ENCODE measurements around the gene TMEM131L. TPM values are rescaled to one million over a fixed set of nuclear protein-coding genes. Genes with fewer than 3 reads are reported as not detected.

The TMEM131L gene
- total and polyA plus RNA-seq, 2 donors (not counting 3 experiments of a cell fraction or from before 2014, with no cell fraction given): 7.7 to 21.2 TPM

DNA sequence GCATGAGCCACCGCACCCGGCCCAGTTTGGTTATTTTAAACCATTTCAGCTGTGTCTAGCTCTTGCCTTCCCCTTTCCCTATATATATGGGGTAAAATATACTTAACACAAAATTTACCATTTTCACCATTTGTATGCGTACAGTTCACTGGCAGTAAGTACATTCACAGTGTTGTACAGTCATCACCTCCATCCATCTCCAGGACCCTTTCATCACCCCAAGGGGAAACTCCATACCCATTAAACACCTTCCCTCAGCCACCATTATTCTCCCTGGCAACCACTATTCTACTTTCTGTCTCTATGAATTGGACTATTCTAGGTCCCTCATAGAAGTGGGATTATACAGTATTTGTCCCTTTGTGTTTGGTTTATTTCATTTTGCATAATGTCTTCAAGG, 106.4 kb downstream of the TMEM131L start:
- no TSS peak for BruUV-seq (replicated peaks)
- ChIA-PET POLR2A (no interaction called here), CTCF (interaction anchor here (1.4 to 2.4 kb wide), 5 partner anchors 83 to 430 kb away, joined by 4 to 129 read pairs (median 13); partner anchors contain the start of gene MND1)
- no peak overlapping the region for H2AFZ ChIP-seq (ENCODE audit: low read depth, low read length)
- no peaks in the 10 kb centered on the region for H4K20me1 ChIP-seq (replicated peaks; ENCODE audit: control insufficient read depth, extremely low read depth, insufficient read depth, low read length)
- intact Hi-C loops (cut with micrococcal nuclease) (no loop called here), dilution Hi-C loops (cut with MboI; ENCODE audit: extremely low pct_ligation_motif_present, low sequenced_read_pairs) (no loop called here)
- TF ChIP-seq POLR2AphosphoS5 (IDR thresholded peaks at IDR 0.05; ENCODE audit: insufficient read depth, low read depth, low read length) (no peak), FOS (IDR thresholded peaks at IDR 0.05; ENCODE audit: borderline replicate concordance, insufficient read depth, low read length) (no peak), MYC (IDR thresholded peaks at IDR 0.05; ENCODE audit: low read depth, low read length) (no peak), POLR2A (IDR thresholded peaks at IDR 0.05; ENCODE audit: low read depth, low read length) (no peak)
- no peaks in the 10 kb centered on the region for H3K9me3 ChIP-seq (replicated peaks; ENCODE audit: control insufficient read depth, insufficient read depth, low read length)
- no peak overlapping the region for H3K4me2 ChIP-seq (ENCODE audit: insufficient read depth, low read length)
- H3K9me1 ChIP-seq (replicated peaks; ENCODE audit: control insufficient read depth, extremely low read depth, insufficient read depth, low read length): no peaks in the 10 kb centered on the region
- H3K79me2 ChIP-seq (ENCODE audit: control insufficient read depth, insufficient read depth, low read length): no peaks in the 10 kb centered on the region
- DNase-seq (ENCODE audit: low read depth, low spot score) (no peak), FAIRE-seq (no peak)
- no peaks in the 10 kb centered on the region for H3K36me3 ChIP-seq (ENCODE audit: control insufficient read depth in 2 of 2, extremely low read depth in 1 of 2, insufficient read depth in 2 of 2, low read length in 2 of 2)
- H3K27me3 ChIP-seq (ENCODE audit: control insufficient read depth in 2 of 2, insufficient read depth in 2 of 2, low read length in 2 of 2): no peaks in the 10 kb centered on the region
- H3K4me1 ChIP-seq (ENCODE audit: control insufficient read depth, extremely low read depth, insufficient read depth, low read length): peaks cover 2% of the 10 kb centered on the region
- no peak overlapping the region for H3K27ac ChIP-seq (ENCODE audit: insufficient read depth, low read depth, low read length)
- H3K9ac ChIP-seq (replicated peaks; ENCODE audit: extremely low read depth, insufficient read depth, low read length): no peak overlapping the region
- H3K4me3 ChIP-seq (replicated peaks in 1 of 3; ENCODE audit: insufficient read depth in 1 of 3, low read depth in 1 of 3, low read length in 3 of 3): no peak overlapping the region

DNA sequence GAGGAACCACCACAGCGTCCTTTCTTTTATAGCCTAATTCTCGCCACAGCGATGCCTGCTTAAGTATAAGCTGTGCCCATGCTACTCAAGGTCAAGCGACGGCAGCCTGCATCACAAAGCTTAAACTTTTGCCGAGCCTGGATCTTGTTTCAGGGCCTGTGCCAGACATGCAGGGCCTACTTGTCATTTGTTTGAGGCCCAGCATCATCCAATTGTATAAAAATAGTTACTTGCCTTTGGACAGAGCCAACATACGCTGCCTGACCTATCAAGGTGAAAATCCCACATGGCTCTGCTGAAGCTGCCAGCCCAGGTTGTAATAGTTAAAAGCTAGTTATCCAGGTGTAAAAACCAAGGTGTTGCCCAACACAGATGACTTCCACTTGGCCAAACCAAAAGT, 107.1 kb downstream of the TMEM131L start:
- POLR2A ChIA-PET: interaction anchor here (1.1 kb wide), 1 partner anchor 107 kb away, joined by 6 read pairs; the partner anchor contains the start of gene TMEM131L
- peaks cover 2% of the 10 kb centered on the region for H3K4me1 ChIP-seq (ENCODE audit: control insufficient read depth, extremely low read depth, insufficient read depth, low read length)
- H3K4me3 ChIP-seq (replicated peaks in 1 of 3; ENCODE audit: insufficient read depth in 1 of 3, low read depth in 1 of 3, low read length in 3 of 3): no peak overlapping the region
- FAIRE-seq (no peak), DNase-seq (ENCODE audit: low read depth, low spot score) (no peak)
- CTCF ChIA-PET: interaction anchor here (1.0 to 2.4 kb wide), 19 partner anchors 13 to 490 kb away, joined by 3 to 129 read pairs (median 11); partner anchors contain the start of genes MND1 and TMEM131L
- dilution Hi-C loops (cut with MboI; ENCODE audit: extremely low pct_ligation_motif_present, low sequenced_read_pairs): no loop called here
- H3K27ac ChIP-seq (ENCODE audit: insufficient read depth, low read depth, low read length): no peak overlapping the region
- no peak for TF ChIP-seq POLR2A (IDR thresholded peaks at IDR 0.05; ENCODE audit: low read depth, low read length)
- TF ChIP-seq EZH2 (IDR thresholded peaks at IDR 0.05; ENCODE audit: borderline replicate concordance, low read depth, low read length, severe bottlenecking): no peak
- no peak for TF ChIP-seq POLR2AphosphoS5 (IDR thresholded peaks at IDR 0.05; ENCODE audit: insufficient read depth, low read depth, low read length)
- TF ChIP-seq JUN (IDR thresholded peaks at IDR 0.05; ENCODE audit: borderline replicate concordance, insufficient read depth, insufficient read length, low read depth): no peak
- no peak for TF ChIP-seq GATA2 (IDR thresholded peaks at IDR 0.05; ENCODE audit: insufficient read depth, insufficient read length, low read depth, low read length)
- TF ChIP-seq, protein P1, sequence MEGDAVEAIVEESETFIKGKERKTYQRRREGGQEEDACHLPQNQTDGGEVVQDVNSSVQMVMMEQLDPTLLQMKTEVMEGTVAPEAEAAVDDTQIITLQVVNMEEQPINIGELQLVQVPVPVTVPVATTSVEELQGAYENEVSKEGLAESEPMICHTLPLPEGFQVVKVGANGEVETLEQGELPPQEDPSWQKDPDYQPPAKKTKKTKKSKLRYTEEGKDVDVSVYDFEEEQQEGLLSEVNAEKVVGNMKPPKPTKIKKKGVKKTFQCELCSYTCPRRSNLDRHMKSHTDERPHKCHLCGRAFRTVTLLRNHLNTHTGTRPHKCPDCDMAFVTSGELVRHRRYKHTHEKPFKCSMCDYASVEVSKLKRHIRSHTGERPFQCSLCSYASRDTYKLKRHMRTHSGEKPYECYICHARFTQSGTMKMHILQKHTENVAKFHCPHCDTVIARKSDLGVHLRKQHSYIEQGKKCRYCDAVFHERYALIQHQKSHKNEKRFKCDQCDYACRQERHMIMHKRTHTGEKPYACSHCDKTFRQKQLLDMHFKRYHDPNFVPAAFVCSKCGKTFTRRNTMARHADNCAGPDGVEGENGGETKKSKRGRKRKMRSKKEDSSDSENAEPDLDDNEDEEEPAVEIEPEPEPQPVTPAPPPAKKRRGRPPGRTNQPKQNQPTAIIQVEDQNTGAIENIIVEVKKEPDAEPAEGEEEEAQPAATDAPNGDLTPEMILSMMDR (IDR thresholded peaks at IDR 0.05; ENCODE audit: extremely low read depth in 1 of 2, insufficient read depth in 1 of 2, low read depth in 1 of 2, low read length in 2 of 2): no peak
- TF ChIP-seq, protein P2, sequence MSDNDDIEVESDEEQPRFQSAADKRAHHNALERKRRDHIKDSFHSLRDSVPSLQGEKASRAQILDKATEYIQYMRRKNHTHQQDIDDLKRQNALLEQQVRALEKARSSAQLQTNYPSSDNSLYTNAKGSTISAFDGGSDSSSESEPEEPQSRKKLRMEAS (IDR thresholded peaks at IDR 0.05; ENCODE audit: insufficient read depth, insufficient read length): no peak
- no peak for TF ChIP-seq MYC (IDR thresholded peaks at IDR 0.05; ENCODE audit: low read depth, low read length)
- no peak for TF ChIP-seq FOS (IDR thresholded peaks at IDR 0.05; ENCODE audit: borderline replicate concordance, insufficient read depth, low read length)
- BruUV-seq (replicated peaks): no TSS peak
- no peaks in the 10 kb centered on the region for H3K9me1 ChIP-seq (replicated peaks; ENCODE audit: control insufficient read depth, extremely low read depth, insufficient read depth, low read length)
- H2AFZ ChIP-seq (ENCODE audit: low read depth, low read length): no peak overlapping the region
- intact Hi-C loops (cut with micrococcal nuclease): no loop called here
- H3K36me3 ChIP-seq (ENCODE audit: control insufficient read depth in 2 of 2, extremely low read depth in 1 of 2, insufficient read depth in 2 of 2, low read length in 2 of 2): no peaks in the 10 kb centered on the region
- H3K79me2 ChIP-seq (ENCODE audit: control insufficient read depth, insufficient read depth, low read length): no peaks in the 10 kb centered on the region
- no peaks in the 10 kb centered on the region for H4K20me1 ChIP-seq (replicated peaks; ENCODE audit: control insufficient read depth, extremely low read depth, insufficient read depth, low read length)
- H3K9ac ChIP-seq (replicated peaks; ENCODE audit: extremely low read depth, insufficient read depth, low read length): no peak overlapping the region
- no peaks in the 10 kb centered on the region for H3K27me3 ChIP-seq (ENCODE audit: control insufficient read depth in 2 of 2, insufficient read depth in 2 of 2, low read length in 2 of 2)
- no peaks in the 10 kb centered on the region for H3K9me3 ChIP-seq (replicated peaks; ENCODE audit: control insufficient read depth, insufficient read depth, low read length)
- H3K4me2 ChIP-seq (ENCODE audit: insufficient read depth, low read length): no peak overlapping the region

Measured in endothelial cell of umbilical vein (primary cell).